Amygdala (tissue), 56 donors: ENCODE measurements around the gene BRD3.

Source experiments
- DNase-seq, 56 donors: peaks; one replicate each; lab custom pipeline; 2025; lab: John Stamatoyannopoulos, UW

Gene BRD3

GRCh38 chr9:134026581-134026980, 41.2 kb downstream of the BRD3 start:
- DNase-seq, result no peak

- peak in 21 of 56 donors; percentile 29 to 66 (median 54) for DNase-seq
These were observed 42.0 kb downstream of the BRD3 start for GRCh38 chr9:134025606-134026541.

- DNase-seq, result peak in 55 of 56 donors; percentile 63 to 100 (median 96)
These were observed 42.8 kb downstream of the BRD3 start, which contains the start of gene BRD3OS for GRCh38 chr9:134024828-134025605. Gene BRD3OS (plus strand): TSS chr9:134025481. CDS start chr9:134026748, 1,267 bp downstream.

GRCh38 chr9:134024214-134024792, 43.5 kb downstream of the BRD3 start:
- no peak for DNase-seq

DNA sequence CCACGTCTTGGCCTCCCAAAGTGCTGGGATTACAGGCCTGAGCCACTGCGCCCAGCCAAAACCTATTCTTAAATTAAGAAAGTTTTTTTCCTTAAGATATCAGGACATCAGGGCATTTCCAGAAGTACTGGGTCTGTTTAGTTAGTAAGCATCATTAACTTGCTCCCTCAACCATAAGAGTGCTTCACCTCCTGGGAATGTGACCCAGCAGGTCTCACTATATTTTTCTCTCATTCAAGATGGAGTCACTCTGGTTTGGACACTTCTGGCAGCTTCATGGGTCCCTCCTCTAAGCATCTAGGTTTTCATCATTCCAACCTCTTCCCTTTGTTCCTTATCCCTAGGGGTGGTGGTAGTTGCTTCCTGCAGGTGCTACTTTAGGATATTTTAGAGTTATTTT, 52.9 kb downstream of the BRD3 start:
- DNase-seq, result no peak

DNA sequence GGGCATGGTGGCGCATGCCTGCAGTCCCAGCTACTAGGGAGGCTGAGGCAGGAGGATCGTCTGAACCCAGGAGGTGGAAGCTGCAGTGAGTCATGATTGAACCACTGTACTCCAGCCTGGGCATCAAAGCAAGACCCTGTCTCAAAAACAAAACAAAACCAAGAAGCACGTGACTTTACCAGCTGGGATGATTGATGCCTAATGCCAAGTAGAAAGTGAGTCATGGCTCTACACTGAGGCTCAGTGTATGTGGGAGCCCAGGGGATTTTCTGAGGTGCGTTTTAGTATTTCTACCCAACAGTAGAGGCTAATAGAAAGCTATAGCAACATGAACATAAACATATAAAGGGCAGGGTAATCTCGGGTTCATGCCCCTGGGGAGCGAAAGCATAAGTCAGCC, 56.4 kb downstream of the BRD3 start:
- DNase-seq, result no peak

DNA sequence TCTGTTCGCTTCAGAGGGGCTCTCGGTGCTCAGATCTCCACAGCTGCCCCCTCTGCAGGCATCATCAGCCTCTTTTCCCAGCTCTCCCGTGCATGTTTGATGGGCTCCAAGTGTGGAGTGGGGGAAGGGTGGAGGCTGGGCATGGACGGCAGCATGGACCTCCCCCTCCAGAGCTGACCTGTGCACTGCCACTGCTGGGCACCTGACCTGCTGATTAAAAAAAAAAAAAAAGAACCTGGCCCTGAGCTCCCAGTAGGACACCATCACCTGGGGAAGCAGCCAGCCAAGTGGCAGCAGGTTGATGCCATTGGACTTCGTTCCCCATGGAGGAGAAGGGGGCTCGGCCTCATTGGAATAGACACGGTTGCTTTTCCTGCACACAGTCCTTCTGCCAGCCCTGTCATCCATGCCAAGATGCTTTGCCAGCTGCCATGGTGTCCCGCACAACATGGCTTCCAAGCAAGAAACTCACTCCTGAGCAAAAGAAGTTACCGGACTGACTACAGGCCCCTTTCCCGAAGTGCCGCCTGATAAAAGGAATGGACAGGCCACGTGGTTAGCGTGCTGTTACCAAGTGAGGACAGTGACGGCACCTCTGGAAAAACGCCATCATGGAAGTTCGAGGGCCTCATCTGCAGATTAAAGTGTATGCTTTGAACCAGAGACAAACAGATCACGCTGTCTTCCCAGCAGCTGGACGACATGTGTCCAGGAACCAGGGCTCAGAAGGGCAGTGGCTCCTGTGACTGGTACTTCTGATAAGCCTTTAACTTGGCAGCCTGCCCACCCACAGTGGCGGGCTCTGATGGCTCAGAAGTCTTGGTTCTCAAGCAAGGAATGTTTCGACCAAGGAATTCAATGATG, 57.3 kb downstream of the BRD3 start:
- no peak for DNase-seq

DNA sequence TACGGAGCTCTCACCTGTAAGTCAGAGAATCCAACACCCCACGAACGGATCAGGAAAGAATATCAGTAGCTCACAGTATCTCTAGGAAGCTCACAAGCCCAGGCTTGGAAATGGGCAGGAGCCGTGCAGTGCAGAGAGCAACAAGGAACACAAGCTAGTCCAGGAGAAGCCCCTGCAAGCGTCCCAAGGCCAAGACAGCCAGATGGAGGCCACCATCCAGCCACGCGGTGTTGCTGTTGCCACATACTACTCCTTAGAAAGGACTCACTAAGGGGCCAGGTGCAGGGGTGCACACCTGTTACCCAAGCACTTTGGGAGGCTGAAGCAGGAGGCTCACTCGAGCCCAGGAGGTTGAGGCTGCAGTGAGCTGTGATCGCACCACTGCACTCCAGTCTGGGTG, 60.3 kb downstream of the BRD3 start:
- DNase-seq, result no peak

GRCh38 chr9:134007150-134007549, 60.7 kb downstream of the BRD3 start:
- DNase-seq, result no peak

DNA sequence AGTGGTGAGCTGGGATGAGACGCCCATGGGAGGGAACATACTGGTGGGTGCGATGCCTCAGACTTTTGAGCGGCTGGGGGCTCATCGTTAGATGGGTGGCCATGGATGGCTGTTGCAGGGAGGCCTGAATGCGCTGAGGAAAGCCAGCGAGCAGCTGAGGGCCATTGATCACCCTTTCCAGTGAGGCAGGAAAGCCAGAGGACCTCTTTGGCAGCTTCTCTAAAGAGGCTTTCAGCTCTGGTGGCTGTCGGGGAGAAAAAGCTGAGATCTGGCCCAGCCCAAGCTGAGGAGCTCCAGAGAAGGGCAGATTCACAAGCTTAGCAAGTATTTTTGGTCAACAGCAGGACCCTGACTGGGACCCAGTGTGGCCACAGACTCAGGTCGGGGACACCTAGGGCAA, 62.4 kb downstream of the BRD3 start:
- DNase-seq, result no peak

DNA sequence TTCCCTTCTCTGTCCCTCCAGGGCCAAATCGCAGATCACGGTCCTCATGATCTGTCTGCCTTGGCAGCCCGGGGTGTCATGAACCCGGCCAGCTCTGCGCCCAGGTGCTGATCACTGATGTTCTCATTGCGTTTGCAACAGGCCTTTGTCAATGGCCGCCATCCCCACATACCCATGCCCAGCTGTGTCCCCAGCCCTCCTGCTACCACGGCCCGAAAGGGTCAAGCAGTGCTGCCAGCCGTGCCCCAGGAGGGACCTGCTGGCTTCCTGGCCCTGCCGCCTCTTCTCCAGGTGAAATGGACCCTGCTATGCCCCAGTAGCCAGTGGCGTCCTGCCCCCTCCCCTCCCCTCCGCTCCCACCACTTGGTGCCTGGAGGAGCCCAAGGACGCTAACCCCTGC, 62.9 kb downstream of the BRD3 start:
- no peak for DNase-seq

- no peak for DNase-seq
These were observed 63.5 kb downstream of the BRD3 start for GRCh38 chr9:134004131-134004873.

DNA sequence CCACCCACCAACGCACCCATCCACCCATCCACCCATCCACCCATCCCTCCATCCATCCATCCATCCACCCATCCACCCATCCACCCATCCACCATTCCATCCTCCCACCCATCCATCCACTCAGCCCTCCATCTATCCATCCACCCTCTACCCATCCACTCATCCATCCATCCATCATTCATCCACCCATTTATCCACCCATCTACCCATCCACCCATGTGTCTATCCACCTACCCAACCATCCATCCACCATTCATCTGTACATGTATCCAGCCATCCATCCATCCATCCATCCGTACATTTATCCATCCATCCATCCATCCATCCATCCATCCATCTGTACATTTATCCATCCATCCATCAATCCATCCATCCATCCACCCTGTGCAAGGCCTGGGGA, 64.6 kb downstream of the BRD3 start:
- no peak for DNase-seq

- no peak for DNase-seq
These were observed 65.0 kb downstream of the BRD3 start for GRCh38 chr9:134002796-134003195.

- no peak for DNase-seq
These were observed 68.0 kb downstream of the BRD3 start for GRCh38 chr9:133999851-134000265.

DNA sequence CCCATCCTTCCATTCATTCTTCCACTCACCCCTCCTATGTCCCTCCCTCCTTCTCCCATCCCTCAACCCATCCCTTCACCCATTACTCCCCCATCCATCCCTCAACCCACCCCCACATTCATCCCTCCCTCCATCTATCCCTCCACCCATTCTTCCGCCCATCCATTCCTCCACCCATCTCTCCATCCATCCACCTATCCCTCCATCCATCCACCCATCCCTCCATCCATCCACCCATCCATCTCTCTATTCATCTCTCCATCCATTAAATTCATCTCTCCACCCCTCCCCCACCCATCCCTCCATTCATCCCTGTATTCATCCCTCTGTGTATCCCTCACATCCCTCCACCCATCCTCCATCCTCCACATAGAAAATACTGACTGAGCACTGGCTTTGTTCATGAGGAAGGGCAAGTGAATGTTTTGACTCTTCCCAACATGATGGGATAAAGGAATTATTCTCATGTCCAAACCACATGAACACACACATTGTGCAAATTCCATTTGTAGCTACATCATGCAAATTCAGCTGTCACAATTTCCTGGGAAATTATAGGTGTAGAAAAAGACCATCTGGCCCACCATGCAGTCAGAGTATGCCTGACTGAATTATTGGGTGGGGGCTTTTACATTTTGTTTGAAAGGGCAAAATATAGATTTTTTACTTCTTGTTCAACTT, 68.8 kb downstream of the BRD3 start:
- DNase-seq, result no peak

GRCh38 chr9:133997584-133997983, 70.2 kb downstream of the BRD3 start:
- DNase-seq, result no peak
